ENCODE results near the gene IFT25. TPM values are rescaled to one million over a fixed set of nuclear protein-coding genes. Genes with fewer than 3 reads are reported as not detected.
"Not testable (repeated sequence)": the region's sequence is repeated elsewhere in the genome, so short reads cannot be mapped to it uniquely, and the experiment has no call there.

The IFT25 gene
- total RNA-seq, 1 experiment from 2014 or later, result 61.5 TPM

DNA sequence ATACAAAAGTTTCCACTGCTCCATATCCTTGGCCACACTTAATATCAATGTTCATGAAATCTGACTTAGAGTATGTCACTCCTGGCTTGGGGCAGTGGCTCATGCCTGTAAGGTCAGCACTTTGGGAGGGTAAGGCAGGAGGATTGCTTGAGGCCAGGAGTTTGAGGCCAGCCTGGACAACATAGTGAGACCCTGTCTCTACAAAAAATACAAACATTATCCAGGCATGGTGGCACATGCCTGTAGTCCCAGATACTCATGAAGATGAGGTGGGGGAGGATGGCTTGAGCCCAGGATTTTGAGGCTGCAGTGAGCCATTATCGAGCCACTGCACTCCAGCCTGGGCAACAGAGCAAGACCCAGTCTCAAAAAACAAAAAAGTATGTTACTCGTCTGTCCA lies 70.3 kb downstream of the IFT25 start:
- H3K9me3 ChIP-seq (replicated peaks); H3K27me3 ChIP-seq (replicated peaks); H3K4me3 ChIP-seq; DNase-seq (ENCODE audit: low read depth in 1 of 2, low spot score in 2 of 2); H3K27ac ChIP-seq; H3K4me1 ChIP-seq (replicated peaks): not testable (repeated sequence)
- H3K36me3 ChIP-seq, result peaks cover 40% of the 10 kb centered on the region

DNA sequence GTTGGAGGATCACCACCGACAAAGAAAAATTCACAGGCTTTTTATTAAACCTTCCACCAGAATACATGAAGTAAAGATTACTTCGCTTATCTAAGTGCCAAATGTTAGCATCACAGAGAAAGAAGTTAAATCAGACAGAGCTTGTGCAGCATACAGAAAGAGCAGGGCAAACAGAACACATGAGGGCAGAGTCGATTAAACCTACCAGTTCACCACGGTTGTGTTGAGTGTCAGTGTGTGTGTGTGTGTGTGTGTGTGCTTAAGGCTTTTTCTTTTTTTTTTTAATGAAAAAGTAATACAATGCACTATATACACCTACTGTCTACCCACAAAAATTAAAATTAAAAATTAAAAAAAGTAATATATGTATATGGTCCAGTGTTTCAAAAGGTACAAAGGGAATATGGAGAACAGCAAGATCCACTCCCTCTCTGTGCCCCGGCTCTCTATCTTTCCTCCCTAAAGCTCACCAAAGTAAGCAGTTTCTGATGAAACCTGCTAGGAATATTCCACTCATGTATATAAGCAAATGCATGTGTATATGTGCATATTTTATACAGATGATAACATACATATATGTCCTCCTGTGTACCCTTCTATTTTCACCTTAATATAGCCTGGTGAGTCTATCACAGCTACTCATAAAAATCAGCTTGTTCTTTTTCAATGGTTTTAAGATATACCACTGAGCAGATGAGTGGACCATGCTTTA lies 73.6 kb downstream of the IFT25 start:
- Histone ChIP-seq H3K27me3 (replicated peaks) (no peaks in the 10 kb centered on the region), H3K9me3 (replicated peaks) (no peaks in the 10 kb centered on the region), H3K36me3 (peaks cover 37% of the 10 kb centered on the region), H3K27ac (no peak overlapping the region), H3K4me3 (no peak overlapping the region), H3K4me1 (replicated peaks) (no peaks in the 10 kb centered on the region)
- no peak for DNase-seq (ENCODE audit: low read depth in 1 of 2, low spot score in 2 of 2)

Other genes starting within 250 kb of the IFT25 start
- 1.2 and 2.6 TPM in 2 replicates for gene GLIS1, start 206.5 kb downstream of the IFT25 start, total RNA-seq (2014; rRNA removed; shearing (Covaris generic))
- gene NDC1, start 107.4 kb downstream of the IFT25 start, total RNA-seq (2014; rRNA removed; shearing (Covaris generic)), result 60.5 and 65.0 TPM in 2 replicates
- gene YIPF1, start 55.9 kb downstream of the IFT25 start, total RNA-seq (2014; rRNA removed; shearing (Covaris generic)), result 21.7 and 28.4 TPM in 2 replicates
- gene DIO1, start 51.5 kb downstream of the IFT25 start, total RNA-seq (2014; rRNA removed; shearing (Covaris generic)), result not detected in 2 replicates
- gene LRRC42, start 651 bp upstream of the IFT25 start, total RNA-seq (2014; rRNA removed; shearing (Covaris generic)), result 39.9 and 46.7 TPM in 2 replicates
- gene LDLRAD1, start 72.5 kb upstream of the IFT25 start, total RNA-seq (2014; rRNA removed; shearing (Covaris generic)), result not detected in 2 replicates
- 310 and 384 TPM in 2 replicates for gene TMEM59, start 107.5 kb upstream of the IFT25 start, total RNA-seq (2014; rRNA removed; shearing (Covaris generic))
- 1.5 and 2.9 TPM in 2 replicates for gene TCEANC2, start 107.9 kb upstream of the IFT25 start, total RNA-seq (2014; rRNA removed; shearing (Covaris generic))
- gene CDCP2, start 207.3 kb upstream of the IFT25 start, total RNA-seq (2014; rRNA removed; shearing (Covaris generic)), result not detected in 2 replicates

All from SJSA1 (cell line).